Measurements from ENCODE around the gene DNAH9.

DNAH9 gene

GRCh38 chr17:11857006-11857405, 258.7 kb downstream of the DNAH9 start:
- no peaks in the 10 kb centered on the region for H3K36me3 ChIP-seq (ENCODE audit: insufficient read depth)
- no peak overlapping the region for H2AFZ ChIP-seq (ENCODE audit: low read depth)
- H3K27ac ChIP-seq = no peak overlapping the region
- H3K79me2 ChIP-seq (ENCODE audit: insufficient read depth, low read depth) = no peaks in the 10 kb centered on the region
- TF ChIP-seq CTCF (conservative IDR thresholded peaks at IDR 0.05; ENCODE audit: low read depth, low read length) = no peak
- H4K20me1 ChIP-seq (ENCODE audit: insufficient read depth) = no peaks in the 10 kb centered on the region
- no peaks in the 10 kb centered on the region for H3K4me1 ChIP-seq (ENCODE audit: low read depth, poor library complexity, severe bottlenecking)
- H3K4me3 ChIP-seq (IDR thresholded peaks at IDR 0.05; ENCODE audit: insufficient read depth, low read depth, low read length) = no peak overlapping the region
- H3K4me2 ChIP-seq = no peak overlapping the region
- H3K9ac ChIP-seq = no peak overlapping the region
- no peaks in the 10 kb centered on the region for H3K27me3 ChIP-seq (ENCODE audit: insufficient read depth, low read depth)

GRCh38 chr17:11869680-11870394, 271.6 kb downstream of the DNAH9 start:
- no peaks in the 10 kb centered on the region for H4K20me1 ChIP-seq (ENCODE audit: insufficient read depth)
- TF ChIP-seq CTCF (conservative IDR thresholded peaks at IDR 0.05; ENCODE audit: low read depth, low read length) = no peak
- H3K4me3 ChIP-seq (IDR thresholded peaks at IDR 0.05; ENCODE audit: insufficient read depth, low read depth, low read length) = no peak overlapping the region
- H2AFZ ChIP-seq (ENCODE audit: low read depth) = no peak overlapping the region
- no peak overlapping the region for H3K27ac ChIP-seq
- H3K27me3 ChIP-seq (ENCODE audit: insufficient read depth, low read depth) = no peaks in the 10 kb centered on the region
- H3K36me3 ChIP-seq (ENCODE audit: insufficient read depth) = no peaks in the 10 kb centered on the region
- H3K4me2 ChIP-seq = no peak overlapping the region
- no peaks in the 10 kb centered on the region for H3K79me2 ChIP-seq (ENCODE audit: insufficient read depth, low read depth)
- H3K9ac ChIP-seq = no peak overlapping the region
- no peaks in the 10 kb centered on the region for H3K4me1 ChIP-seq (ENCODE audit: low read depth, poor library complexity, severe bottlenecking)

GRCh38 chr17:11871773-11872172, 273.5 kb downstream of the DNAH9 start:
- Histone ChIP-seq H2AFZ (ENCODE audit: low read depth) (no peak overlapping the region), H3K27ac (no peak overlapping the region), H3K79me2 (ENCODE audit: insufficient read depth, low read depth) (no peaks in the 10 kb centered on the region), H3K36me3 (ENCODE audit: insufficient read depth) (no peaks in the 10 kb centered on the region), H3K4me1 (ENCODE audit: low read depth, poor library complexity, severe bottlenecking) (no peaks in the 10 kb centered on the region), H3K27me3 (ENCODE audit: insufficient read depth, low read depth) (no peaks in the 10 kb centered on the region), H3K4me2 (no peak overlapping the region), H3K9ac (no peak overlapping the region), H4K20me1 (ENCODE audit: insufficient read depth) (no peaks in the 10 kb centered on the region), H3K4me3 (IDR thresholded peaks at IDR 0.05; ENCODE audit: insufficient read depth, low read depth, low read length) (no peak overlapping the region)
- TF ChIP-seq CTCF (conservative IDR thresholded peaks at IDR 0.05; ENCODE audit: low read depth, low read length) = no peak

GRCh38 chr17:11874756-11875155, 276.5 kb downstream of the DNAH9 start:
- no peak overlapping the region for H2AFZ ChIP-seq (ENCODE audit: low read depth)
- no peak overlapping the region for H3K9ac ChIP-seq
- no peaks in the 10 kb centered on the region for H3K36me3 ChIP-seq (ENCODE audit: insufficient read depth)
- H3K4me1 ChIP-seq (ENCODE audit: low read depth, poor library complexity, severe bottlenecking) = no peaks in the 10 kb centered on the region
- H3K4me2 ChIP-seq = no peak overlapping the region
- H3K79me2 ChIP-seq (ENCODE audit: insufficient read depth, low read depth) = no peaks in the 10 kb centered on the region
- no peaks in the 10 kb centered on the region for H4K20me1 ChIP-seq (ENCODE audit: insufficient read depth)
- no peak for TF ChIP-seq CTCF (conservative IDR thresholded peaks at IDR 0.05; ENCODE audit: low read depth, low read length)
- no peak overlapping the region for H3K4me3 ChIP-seq (IDR thresholded peaks at IDR 0.05; ENCODE audit: insufficient read depth, low read depth, low read length)
- H3K27me3 ChIP-seq (ENCODE audit: insufficient read depth, low read depth) = no peaks in the 10 kb centered on the region
- no peak overlapping the region for H3K27ac ChIP-seq

All from KMS-11 (cell line).